Neural progenitor cell (in vitro differentiated cells): ENCODE results near the gene UHRF1. TPM values are rescaled to one million over a fixed set of nuclear protein-coding genes. Genes with fewer than 3 reads are reported as not detected.

ENCODE experiments used
- DNase-seq: peaks from one replicate; pipeline ENCODE4 v3.0.0-alpha.2; 2016; ENCODE audit warnings: low spot score
- H2AFZ ChIP-seq: fragments of 200-600 bp; sonication (generic); replicated peaks from 2 replicates; pipeline ENCODE4 v1.6.1; 2016; ENCODE audit warnings: antibody characterized with exemption
- H3F3A ChIP-seq: fragments of 200-600 bp; sonication (generic); 2 replicates; pipeline ENCODE4 v1.6.1; 2016; ENCODE audit warnings: antibody characterized with exemption, low read depth
- H3K27ac ChIP-seq: fragments of 200-600 bp; sonication (generic); 2 replicates; pipeline ENCODE4 v1.5.1; 2016; ENCODE audit warnings: mild to moderate bottlenecking
- H3K27me3 ChIP-seq: fragments of 200-600 bp; sonication (generic); 2 replicates; pipeline ENCODE4 v1.6.1; 2016; ENCODE audit warnings: mild to moderate bottlenecking, moderate library complexity
- H3K36me3 ChIP-seq: fragments of 200-600 bp; sonication (generic); 2 replicates; pipeline ENCODE4 v1.5.1; 2016
- H3K4me1 ChIP-seq: fragments of 200-600 bp; sonication (generic); 2 replicates; pipeline ENCODE4 v1.6.1; 2016; ENCODE audit warnings: mixed run types
- H3K4me2 ChIP-seq: fragments of 200-600 bp; sonication (generic); 2 replicates; pipeline ENCODE4 v1.6.1; 2016
- H3K4me3 ChIP-seq: fragments of 200-600 bp; sonication (generic); 2 replicates; pipeline ENCODE4 v1.5.1; 2016
- H3K79me2 ChIP-seq: fragments of 200-600 bp; sonication (generic); 2 replicates; pipeline ENCODE4 v1.6.1; 2016; ENCODE audit warnings: low read depth
- H3K9ac ChIP-seq: fragments of 200-600 bp; sonication (generic); 2 replicates; pipeline ENCODE4 v1.6.1; 2016
- H3K9me3 ChIP-seq: fragments of 200-600 bp; sonication (generic); 2 replicates; pipeline ENCODE4 v1.5.1; 2016; ENCODE audit warnings: low read depth
- H4K20me1 ChIP-seq: fragments of 200-600 bp; sonication (generic); 2 replicates; pipeline ENCODE4 v1.6.1; 2016; ENCODE audit warnings: low read depth
- H3K27ac Mint-ChIP-seq: 3 replicates; pipeline ENCODE4 v1.8.0; 2021; ENCODE audit warnings: mixed read lengths
- H3K27me3 Mint-ChIP-seq: 2 replicates; pipeline ENCODE4 v1.8.0; 2022; ENCODE audit warnings: low read depth, mild to moderate bottlenecking, inconsistent platforms, moderate library complexity, mixed read lengths; ENCODE audit not compliant: insufficient read depth
- H3K36me3 Mint-ChIP-seq: 3 replicates; pipeline ENCODE4 v1.8.0; 2021; ENCODE audit warnings: mixed read lengths
- H3K4me1 Mint-ChIP-seq: 3 replicates; pipeline ENCODE4 v1.8.0; 2021; ENCODE audit warnings: mixed read lengths
- H3K4me3 Mint-ChIP-seq: 3 replicates; pipeline ENCODE4 v1.8.0; 2021; ENCODE audit warnings: mild to moderate bottlenecking, moderate library complexity, mixed read lengths
- H3K9me3 Mint-ChIP-seq: 3 replicates; pipeline ENCODE4 v1.8.0; 2020; ENCODE audit warnings: mixed read lengths
- EZH2 ChIP-seq: fragments of 200-600 bp; sonication (generic); IDR thresholded peaks from 2 replicates; pipeline ENCODE4 v1.6.1; 2017; ENCODE audit warnings: antibody characterized with exemption, mild to moderate bottlenecking, moderate library complexity
- EZH2phosphoT487 ChIP-seq: fragments of 200-600 bp; sonication (generic); IDR thresholded peaks from 2 replicates; pipeline ENCODE4 v1.6.1; 2017; ENCODE audit warnings: antibody characterized with exemption
- total RNA-seq: library from RNA; depleted of rRNA; stranded (reverse); fragments of >200 nt; gene quantifications from 2 replicates; pipeline ENCODE4 v1.2.3, GENCODE V29; 2015; ENCODE audit warnings: low replicate concordance
- TF ChIP-seq, protein P1 (sequence below): fragments of 200-600 bp; sonication (generic); IDR thresholded peaks from 2 replicates; pipeline ENCODE4 v1.5.1; 2017; ENCODE audit warnings: antibody characterized with exemption, mild to moderate bottlenecking

UHRF1 gene
- total RNA-seq, 1 donor from 2014 or later = 34.1 TPM

DNA sequence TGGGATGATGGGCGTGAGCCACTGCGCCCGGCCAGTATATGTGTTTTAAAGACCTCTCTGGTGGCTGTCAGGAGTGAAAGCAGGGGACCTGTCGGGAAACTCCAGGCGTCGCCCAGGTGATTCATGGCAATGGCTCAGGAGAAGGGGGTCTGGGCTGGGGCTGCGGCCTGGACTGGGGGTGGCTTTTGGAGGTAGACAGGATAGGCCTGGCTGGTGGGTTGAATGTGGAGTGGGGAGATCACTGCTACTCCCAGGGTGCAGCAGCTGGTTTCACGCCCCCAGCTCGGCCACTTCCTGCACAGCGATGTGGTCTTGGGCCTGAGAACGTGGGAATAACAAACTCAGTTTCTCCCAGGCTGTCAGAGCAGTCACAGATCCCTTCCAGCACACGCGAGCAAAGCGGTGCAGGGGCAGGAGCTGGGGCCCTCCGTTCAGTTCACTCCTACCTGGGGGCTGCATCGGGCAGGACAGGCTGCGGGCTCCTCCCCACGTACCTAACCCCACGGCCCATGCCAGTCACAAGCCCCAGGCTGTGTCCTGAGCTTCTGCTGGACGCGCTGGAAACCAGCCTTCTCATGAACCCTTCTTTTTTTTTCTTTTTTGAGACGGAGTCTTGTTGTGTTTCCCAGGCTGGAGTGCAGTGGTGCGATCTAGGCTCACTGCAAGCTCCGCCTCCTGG, 78.5 kb downstream of the UHRF1 start:
- no peak for DNase-seq
- Histone ChIP-seq H3K27me3 (no peaks in the 10 kb centered on the region), H3K4me3 (no peak overlapping the region), H3K36me3 (no peaks in the 10 kb centered on the region), H4K20me1 (peaks cover 100% of the 10 kb centered on the region), H3K9me3 (no peaks in the 10 kb centered on the region), H3F3A (no peaks in the 10 kb centered on the region), H3K79me2 (peaks cover 98% of the 10 kb centered on the region), H2AFZ (no peak overlapping the region), H3K27ac (no peak overlapping the region), H3K9ac (no peak overlapping the region), H3K4me2 (no peak overlapping the region), H3K4me1 (peaks cover 28% of the 10 kb centered on the region)
- Mint-ChIP-seq H3K27me3 (peaks cover 3% of the 10 kb centered on the region), H3K4me1 (peaks cover 67% of the 10 kb centered on the region), H3K27ac (peak overlapping the region; percentile 6), H3K4me3 (no peak overlapping the region), H3K36me3 (peaks cover 5% of the 10 kb centered on the region), H3K9me3 (peaks cover 2% of the 10 kb centered on the region)
- TF ChIP-seq EZH2phosphoT487 (no peak), EZH2 (no peak)
- TF ChIP-seq, protein P1, sequence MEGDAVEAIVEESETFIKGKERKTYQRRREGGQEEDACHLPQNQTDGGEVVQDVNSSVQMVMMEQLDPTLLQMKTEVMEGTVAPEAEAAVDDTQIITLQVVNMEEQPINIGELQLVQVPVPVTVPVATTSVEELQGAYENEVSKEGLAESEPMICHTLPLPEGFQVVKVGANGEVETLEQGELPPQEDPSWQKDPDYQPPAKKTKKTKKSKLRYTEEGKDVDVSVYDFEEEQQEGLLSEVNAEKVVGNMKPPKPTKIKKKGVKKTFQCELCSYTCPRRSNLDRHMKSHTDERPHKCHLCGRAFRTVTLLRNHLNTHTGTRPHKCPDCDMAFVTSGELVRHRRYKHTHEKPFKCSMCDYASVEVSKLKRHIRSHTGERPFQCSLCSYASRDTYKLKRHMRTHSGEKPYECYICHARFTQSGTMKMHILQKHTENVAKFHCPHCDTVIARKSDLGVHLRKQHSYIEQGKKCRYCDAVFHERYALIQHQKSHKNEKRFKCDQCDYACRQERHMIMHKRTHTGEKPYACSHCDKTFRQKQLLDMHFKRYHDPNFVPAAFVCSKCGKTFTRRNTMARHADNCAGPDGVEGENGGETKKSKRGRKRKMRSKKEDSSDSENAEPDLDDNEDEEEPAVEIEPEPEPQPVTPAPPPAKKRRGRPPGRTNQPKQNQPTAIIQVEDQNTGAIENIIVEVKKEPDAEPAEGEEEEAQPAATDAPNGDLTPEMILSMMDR = no peak

GRCh38 chr19:4988770-4989251, 79.5 kb downstream of the UHRF1 start:
- no peak overlapping the region for H3K27ac ChIP-seq
- DNase-seq = no peak
- H3K4me1 ChIP-seq = peaks cover 19% of the 10 kb centered on the region
- H3K9me3 ChIP-seq = no peaks in the 10 kb centered on the region
- peaks cover 100% of the 10 kb centered on the region for H4K20me1 ChIP-seq
- H3K79me2 ChIP-seq = peaks cover 98% of the 10 kb centered on the region
- H3K4me3 ChIP-seq = no peak overlapping the region
- H3F3A ChIP-seq = no peaks in the 10 kb centered on the region
- no peak overlapping the region for H3K9ac ChIP-seq
- Mint-ChIP-seq H3K27me3 (peaks cover 3% of the 10 kb centered on the region), H3K4me1 (peaks cover 58% of the 10 kb centered on the region), H3K36me3 (peaks cover 10% of the 10 kb centered on the region), H3K27ac (peak overlapping the region; percentile 83), H3K9me3 (peaks cover 2% of the 10 kb centered on the region), H3K4me3 (no peak overlapping the region)
- no peak overlapping the region for H3K4me2 ChIP-seq
- no peak overlapping the region for H2AFZ ChIP-seq
- no peaks in the 10 kb centered on the region for H3K36me3 ChIP-seq
- TF ChIP-seq EZH2phosphoT487 = no peak
- no peak for TF ChIP-seq EZH2
- TF ChIP-seq, protein P1 = no peak
- no peaks in the 10 kb centered on the region for H3K27me3 ChIP-seq

- no peak overlapping the region for H3K27ac ChIP-seq
- H3K4me2 ChIP-seq = no peak overlapping the region
- Mint-ChIP-seq H3K4me1 (peaks cover 50% of the 10 kb centered on the region), H3K4me3 (no peak overlapping the region), H3K27me3 (peaks cover 2% of the 10 kb centered on the region), H3K9me3 (peaks cover 2% of the 10 kb centered on the region), H3K27ac (no peak overlapping the region), H3K36me3 (peaks cover 10% of the 10 kb centered on the region)
- H2AFZ ChIP-seq = no peak overlapping the region
- H3F3A ChIP-seq = peaks cover 10% of the 10 kb centered on the region
- no peaks in the 10 kb centered on the region for H3K9me3 ChIP-seq
- H3K36me3 ChIP-seq = no peaks in the 10 kb centered on the region
- no peak overlapping the region for H3K4me3 ChIP-seq
- peaks cover 17% of the 10 kb centered on the region for H3K4me1 ChIP-seq
- TF ChIP-seq EZH2 (no peak), EZH2phosphoT487 (no peak)
- TF ChIP-seq, protein P1 = no peak
- H3K27me3 ChIP-seq = no peaks in the 10 kb centered on the region
- H4K20me1 ChIP-seq = peaks cover 100% of the 10 kb centered on the region
- H3K9ac ChIP-seq = no peak overlapping the region
- no peak for DNase-seq
- H3K79me2 ChIP-seq = peaks cover 98% of the 10 kb centered on the region
Observed at GRCh38 chr19:4990306-4990705, 81.0 kb downstream of the UHRF1 start.
